ENCODE results near the gene CNOT4.
A peak's percentile ranks its signal among the peaks of the same experiment; 100 is the strongest.
"Not testable (repeated sequence)": the region's sequence is repeated elsewhere in the genome, so short reads cannot be mapped to it uniquely, and the experiment has no call there.

The CNOT4 gene

DNA sequence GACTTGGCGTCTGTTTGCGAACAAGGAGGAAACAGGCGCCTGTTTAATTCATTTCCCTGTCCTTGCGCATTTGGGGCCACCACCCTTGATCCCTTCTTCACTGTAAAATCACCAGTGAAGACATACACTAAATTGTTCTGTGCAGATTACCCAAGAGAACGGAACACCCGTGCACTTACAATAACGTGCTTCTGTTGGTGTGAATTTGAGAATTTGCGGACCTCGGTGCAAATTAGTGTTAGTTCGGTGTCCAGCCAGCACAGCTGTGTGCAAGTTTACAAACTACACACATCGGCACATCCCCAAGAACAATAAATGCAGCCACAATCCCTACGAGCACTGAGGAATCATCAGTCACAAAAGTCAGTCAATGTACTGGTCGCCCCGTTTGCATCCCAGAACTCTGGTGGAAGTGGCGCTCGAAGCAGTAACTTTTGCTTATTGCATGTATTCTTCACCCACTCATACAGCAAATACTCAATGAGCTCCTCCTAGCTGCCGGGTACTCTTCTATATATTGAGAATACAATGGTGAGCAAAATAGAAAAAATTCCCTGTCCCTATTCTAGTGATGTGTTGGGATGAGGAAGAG lies 786 bp upstream of the CNOT4 start:
- DNase-seq, result peak; percentile 34

DNA sequence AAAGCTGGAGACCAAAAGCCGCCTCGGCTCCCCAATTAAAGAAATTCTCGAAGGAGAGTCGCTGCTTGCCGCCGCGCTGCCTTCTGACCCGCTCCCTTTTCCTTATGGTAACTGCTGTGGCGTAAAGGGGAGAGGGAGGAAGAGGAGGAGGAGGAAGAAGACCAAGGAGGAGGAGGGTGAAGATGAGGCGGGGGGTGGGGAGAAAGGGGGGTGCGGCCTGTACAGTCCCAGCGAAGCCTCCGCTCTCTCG lies 388 bp downstream of the CNOT4 start:
- no peak for DNase-seq

DNA sequence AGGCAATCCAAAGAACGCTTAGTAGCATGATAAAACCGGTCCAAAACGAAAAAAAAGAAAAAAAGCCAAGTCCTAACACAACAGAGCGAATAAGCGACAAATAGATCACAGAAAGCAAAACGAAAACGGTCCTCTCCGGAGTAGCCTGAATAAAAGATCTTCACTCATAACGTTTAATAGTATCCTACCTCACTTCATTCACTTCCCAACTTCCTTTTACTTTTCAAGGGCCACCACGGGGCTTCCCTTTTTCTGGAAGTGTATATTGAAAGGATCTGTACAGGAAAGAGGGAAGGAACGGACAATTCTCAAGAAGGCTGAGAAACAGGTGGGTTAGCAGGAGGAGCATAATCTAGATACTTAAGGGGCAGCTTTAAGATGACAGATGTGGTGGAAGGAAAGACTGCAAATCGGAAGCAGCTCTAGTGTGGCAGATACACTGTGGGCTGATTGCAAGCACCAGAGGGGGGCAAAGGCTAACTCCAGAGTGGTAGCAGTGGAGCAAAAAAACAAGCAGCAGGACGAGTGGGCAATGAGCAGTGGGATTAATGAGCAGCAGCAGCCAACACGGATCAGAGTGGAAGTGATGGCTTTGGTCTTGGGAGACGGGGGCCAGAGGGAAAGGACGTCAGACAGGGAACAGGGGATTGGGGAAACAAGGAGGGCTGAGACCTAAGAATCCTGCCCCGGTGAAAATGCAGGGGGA lies 866 bp downstream of the CNOT4 start:
- DNase-seq, result peak; percentile 16

DNA sequence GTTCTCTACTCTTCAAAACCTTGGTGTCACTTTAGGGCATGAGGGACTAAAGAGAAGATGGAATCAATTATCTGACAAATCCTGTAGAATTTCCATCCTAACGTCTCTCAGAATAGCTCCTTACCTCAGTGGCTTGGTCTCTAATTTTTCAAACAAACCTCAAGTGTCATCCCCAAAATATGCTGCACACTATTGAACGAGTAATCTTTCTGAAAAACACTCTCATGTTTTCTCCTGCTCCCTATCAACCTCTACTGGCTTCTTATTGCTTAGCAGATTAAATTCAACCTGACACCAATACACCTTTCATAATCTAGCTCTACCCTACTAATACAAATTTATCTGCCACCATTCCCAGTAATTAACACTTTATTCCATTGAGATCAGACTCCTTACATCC lies 8.5 kb downstream of the CNOT4 start:
- peak; percentile 45 for DNase-seq

DNA sequence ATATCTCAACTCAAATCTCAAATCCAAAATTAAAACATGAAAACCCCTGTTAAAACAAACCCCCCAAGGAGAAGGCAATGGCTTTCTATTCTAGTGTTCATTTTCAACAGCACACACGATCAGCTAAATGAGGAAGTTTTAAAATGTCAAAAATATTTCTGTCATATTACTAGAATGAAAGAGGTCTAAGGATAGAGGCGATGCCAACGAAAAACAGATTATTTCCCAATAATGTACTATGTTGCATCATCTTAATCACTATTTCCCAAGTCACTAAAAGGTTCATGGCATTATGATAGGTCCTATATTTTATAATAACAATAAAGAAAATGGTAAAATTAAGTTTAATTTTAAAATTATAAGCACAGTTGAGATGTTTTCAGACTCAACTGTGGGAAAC lies 10.1 kb downstream of the CNOT4 start:
- DNase-seq, result no peak

DNA sequence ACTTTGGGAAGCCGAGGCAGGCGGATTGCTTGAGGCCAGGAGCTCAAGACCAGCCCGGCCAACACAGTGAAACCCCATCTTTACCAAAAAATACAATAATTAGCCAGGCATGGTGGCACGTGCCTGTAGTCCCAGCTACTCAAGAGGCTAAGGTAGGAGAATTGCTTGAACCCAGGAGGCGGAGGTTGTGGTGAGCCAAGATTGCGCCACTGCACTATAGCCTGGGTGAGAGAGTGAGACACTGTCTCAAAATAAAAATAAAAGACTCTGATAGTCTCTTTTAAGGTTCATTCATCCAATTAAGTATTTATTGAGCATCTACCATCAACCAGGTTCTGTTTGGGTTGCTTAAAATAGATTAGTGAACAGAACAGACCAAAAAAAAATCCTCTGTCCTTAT lies 12.7 kb downstream of the CNOT4 start:
- not testable (repeated sequence) for DNase-seq

DNA sequence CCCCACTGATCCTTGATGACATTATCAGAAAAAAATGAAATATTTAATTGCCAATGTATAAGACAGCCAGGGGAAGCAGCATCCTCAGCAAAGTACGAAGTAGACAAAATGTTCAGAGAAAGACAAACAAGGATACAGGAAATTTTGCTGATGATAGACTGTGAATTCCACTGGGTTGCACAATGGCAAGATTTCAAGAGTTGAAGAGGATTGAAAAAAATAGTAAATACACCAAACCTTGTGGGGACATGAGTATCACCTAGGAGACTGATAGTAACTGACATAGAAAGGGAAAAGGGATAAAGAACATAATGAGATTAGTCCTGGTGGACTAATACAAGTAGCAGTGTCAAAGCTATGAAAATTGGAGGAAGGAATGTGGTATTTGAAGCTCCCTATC lies 16.5 kb downstream of the CNOT4 start:
- DNase-seq, result no peak

DNA sequence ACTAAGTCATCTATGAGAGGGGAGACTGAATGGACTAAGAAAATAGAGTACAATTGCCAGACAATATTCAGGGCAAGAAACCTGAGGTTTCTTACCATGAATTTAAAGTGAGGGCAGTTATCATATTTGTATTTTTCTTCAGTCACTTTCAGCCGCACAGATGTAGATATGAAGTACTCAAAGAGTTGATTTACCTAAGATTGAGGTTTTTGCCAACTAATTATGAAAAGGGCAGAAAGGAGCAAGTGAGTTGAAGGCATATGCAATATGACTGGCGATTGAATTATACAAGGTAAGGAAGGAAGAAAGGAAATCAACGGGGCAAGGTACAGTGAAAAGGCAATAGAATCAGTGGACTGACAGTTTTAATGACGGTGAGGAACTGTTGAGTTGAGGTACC lies 17.8 kb downstream of the CNOT4 start:
- no peak for DNase-seq

DNA sequence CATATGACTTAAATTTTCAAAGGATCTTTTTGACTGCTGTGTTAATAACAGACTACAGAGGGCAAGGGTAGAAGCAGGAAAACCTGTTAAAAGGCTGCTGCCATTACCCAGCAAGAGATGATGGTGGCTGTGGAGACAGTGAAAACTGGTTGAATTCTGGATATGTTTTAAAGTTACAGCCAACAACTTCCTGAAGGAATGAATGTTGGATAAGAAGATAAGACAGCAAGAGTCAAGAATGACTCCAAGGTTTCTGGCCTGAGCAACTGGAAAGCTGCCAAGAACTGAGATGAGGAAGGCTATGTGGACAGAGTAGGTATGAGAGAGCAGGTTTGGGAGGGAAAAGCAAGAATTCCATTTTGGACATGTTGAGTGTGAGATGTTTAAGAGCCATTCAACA lies 19.1 kb downstream of the CNOT4 start:
- DNase-seq, result no peak

DNA sequence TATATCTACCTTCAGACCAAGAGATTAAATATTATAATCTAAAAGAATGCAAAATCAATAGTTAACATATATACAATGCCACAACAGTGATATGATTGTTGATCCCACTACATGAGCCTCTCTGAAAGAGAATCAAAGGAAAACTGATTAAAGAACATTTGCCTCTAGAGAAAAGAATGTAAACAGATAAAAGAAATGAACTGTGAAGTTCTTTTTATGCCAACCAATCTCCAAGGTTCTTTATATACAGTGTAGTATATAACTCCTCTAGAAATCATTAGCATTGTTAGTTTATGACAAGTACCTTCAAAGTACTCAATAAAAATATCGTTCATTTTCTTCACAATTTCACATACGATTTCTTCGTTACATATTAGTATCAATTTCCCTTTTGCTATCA lies 20.1 kb downstream of the CNOT4 start:
- no peak for DNase-seq

DNA sequence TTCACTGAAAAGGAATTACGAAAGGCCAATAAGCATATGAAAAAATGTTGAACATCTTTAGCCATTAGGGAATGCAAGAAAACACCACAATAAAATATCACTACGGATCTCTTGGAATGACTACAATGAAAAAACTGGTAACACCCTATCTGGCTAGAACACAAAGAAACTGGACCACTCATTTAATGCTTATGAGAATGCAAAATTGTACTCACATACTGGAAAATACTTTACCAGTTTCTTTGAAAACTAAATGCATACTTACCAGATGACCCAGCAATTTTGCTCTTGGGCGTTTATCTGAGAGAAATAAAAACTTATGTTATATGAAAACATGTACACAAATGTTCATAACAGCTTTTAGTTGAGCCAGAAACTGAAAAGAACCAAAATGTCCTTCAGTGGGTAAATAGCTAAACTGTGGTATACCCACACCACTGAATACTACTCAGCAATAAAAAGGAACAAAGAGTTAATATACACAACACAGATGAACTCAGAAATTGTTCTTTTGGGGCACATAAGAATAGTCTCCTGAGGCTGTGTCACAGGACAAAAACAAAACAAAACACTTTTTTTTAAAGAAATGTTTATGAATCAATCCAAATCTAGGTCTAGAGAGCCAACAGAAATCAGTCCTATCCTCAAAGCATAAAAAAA lies 23.5 kb downstream of the CNOT4 start:
- DNase-seq, result no peak

DNA sequence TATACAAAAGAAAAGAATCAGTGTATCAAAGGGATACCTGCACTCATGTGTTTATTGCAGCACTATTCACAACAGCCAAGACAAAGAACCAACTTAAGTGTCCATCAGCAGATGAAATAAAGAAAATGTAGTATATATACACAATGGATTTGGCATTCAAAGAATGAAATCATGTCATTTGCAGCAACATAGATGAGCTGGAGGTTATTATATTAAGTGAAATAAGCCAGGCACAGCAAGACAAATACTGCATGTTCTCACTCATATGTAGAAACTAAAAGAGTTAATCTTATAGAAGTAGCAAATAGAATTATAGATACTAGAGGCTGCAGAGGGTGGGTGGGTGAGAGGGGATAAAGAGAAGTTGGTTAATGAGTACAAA lies 28.3 kb downstream of the CNOT4 start:
- no peak for DNase-seq

DNA sequence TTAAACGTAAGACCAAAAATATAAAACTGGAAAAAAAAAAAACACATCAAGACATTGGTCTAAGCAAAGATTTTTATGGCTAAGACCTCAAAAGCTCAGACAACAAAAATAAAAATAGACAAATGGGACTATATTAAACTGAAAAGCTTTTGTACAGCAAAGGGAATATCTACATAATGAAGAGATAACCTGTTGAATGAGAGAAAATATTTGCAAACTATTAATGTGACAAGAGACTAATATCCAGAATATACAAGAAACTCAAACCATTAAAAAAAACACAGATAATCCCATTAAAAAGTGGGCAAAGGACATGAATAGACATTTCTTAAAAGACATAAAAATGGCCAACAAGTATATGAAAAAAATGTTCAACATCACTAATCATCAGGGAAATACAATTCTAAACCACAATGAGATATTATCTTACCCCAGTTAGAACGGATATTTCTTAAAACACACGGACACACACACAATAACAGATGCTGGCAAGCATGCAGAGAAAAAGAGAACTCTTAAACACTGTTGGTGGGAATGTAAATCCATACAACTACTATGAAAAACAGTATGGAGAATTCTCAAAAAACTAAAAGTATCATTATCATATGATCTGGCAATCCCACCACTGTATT lies 28.8 kb downstream of the CNOT4 start:
- no peak for DNase-seq

DNA sequence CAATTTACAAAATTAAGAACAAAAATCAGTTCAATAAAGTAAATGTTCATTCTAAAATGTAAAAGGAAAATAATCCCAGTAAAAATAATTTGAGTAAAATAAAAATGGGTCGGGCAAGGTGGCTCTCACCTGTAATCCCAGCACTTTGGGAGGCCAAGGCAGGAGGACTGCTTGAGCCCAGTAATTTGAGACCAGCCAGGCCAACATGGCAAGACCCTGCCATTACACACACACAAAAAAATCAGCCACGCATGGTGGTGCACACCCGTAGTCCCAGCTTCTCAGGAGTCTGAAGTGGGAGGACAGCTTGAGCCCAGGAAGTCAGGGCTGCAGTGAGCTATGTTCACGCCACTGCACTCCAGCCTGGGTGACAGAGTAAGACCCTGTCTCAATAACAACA lies 34.4 kb downstream of the CNOT4 start:
- DNase-seq, result no peak

DNA sequence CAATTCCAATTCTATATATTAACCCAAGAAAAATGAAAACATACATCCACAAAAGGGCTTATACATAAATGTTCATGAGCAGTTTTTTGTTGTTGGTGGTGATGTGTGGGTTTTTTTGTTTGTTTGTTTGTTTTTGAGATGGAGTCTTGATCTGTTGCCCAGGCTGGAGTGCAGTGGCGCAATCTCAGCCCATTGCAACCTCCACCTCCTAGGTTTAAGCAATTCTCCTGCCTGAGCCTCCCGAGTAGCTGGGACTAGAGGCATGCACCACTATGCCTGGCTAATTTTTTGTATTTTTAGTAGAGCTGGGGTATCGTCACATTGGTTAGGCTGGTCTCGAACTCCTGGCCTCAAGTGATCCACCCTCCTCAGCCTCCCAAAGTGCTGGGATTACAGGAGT lies 40.2 kb downstream of the CNOT4 start:
- not testable (repeated sequence) for DNase-seq

DNA sequence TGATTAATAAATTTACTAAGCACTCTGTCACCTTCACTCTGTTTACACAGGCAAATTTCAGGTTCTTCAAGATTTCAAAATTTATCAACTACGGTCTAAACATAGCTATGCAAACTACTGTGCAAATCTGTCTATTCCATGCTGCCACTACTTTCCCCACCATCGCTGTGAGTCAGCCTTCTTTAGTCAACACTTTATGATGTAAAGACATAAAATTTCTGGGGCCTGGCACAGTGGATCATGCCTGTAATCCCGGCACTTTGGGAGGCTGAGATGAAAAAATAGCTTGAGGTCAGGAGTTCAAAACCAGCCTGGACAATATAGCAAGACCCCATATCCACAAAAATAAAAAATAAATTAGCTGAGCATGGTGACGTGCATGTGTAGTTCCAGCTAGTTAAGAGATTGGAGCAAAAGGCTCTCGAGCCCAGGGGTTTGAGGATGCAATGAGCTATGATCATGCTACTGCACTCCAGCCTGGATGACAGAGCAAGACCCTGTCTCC lies 42.6 kb downstream of the CNOT4 start:
- peak; percentile 39 for DNase-seq

DNA sequence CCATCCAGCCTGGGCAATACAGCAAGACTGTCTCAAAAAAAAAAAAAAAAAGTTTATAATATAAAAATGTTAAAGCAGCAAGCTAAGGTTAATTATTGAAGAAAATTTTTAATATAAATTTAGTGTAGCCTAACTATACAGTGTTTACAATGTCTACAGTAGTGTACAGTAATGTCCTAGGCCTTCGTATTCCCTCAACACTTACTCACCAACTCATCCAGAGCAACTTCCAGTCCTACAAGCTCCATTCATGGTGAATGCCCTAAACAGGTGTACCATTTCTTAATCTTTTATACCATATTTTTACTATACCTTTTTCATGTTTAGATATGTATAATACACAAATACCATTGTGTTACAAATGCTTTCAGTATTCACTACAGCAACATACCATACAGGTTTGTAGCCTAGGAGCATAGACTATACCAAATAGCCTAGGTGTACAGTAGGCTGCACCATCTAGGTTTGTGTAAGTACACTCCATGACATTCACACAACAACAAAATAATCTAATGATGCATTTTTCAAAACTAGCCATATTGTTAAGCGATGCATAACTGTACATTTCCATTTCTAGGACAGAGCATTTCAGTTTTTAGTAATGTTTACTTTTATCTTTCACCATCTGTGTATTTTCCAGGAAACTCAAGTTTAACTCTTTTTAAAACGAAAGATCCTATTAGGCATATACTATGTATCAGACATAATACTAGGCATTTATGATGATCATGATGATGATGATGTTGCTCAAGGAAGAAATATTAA lies 43.3 kb downstream of the CNOT4 start:
- no peak for DNase-seq

DNA sequence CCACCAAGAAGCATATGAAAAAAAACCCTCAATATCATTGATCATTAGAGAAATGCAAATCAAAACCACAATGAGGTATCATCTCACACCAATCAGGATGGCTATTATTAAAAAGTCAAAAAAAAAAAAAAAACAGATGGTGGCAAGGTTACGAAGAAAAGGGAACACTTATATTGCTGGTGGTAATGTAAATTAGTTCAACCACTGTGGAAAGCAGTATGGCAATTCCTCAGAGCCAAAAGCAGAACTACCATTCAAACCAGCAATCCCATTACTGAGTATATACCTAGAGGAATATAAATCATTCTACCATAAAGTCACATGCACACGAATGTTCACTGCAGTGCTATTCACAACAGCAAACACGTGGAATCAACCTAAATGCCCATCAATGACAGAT lies 46.0 kb downstream of the CNOT4 start:
- no peak for DNase-seq

DNA sequence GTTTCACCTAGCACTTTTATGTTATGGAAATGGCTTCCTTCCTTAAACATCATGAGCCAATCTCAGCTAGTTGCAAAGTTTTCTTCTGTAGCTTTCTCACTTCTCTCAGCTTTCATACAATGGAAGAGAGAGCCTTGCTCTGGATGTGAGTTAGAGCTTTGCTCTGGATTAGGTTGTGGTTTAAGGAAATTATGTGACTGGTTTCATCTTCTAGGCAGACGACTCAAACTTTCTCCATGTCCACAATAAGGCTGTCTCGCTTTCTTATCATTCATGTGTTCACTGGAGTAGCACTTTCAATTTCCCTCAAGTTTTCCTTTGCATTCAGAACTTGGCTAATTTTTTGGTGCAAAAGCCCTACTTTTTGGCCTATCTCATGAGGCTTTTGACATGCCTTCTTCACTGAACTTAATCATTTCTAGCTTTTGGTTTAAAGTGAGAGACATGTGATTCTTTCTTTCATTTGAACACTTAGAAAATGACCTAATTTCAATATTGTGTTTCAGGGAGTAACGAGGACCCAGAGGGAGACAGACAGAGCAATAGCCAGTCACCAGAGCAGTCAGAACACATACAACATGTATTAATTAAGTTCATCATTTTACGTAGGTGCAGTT lies 49.8 kb downstream of the CNOT4 start:
- no peak for DNase-seq

DNA sequence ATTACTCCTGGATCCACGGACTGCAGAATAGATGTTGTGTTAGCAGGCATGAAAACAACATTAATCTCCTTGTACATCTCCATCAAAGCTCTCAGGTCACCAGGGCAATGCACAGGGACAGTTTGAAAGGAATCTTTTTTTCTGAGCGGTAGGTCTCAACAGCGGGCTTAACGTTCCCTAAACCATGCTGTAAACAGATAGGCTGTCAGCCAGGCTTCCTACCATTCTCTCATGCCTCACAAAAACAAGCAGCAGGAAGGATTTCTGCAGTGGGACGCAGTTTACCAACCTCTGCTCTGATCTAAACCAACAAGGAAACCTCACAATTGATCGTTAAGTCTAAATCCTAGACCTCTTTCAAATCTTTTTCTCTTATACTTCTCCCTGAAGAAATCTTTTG lies 50.8 kb downstream of the CNOT4 start:
- DNase-seq, result no peak

DNA sequence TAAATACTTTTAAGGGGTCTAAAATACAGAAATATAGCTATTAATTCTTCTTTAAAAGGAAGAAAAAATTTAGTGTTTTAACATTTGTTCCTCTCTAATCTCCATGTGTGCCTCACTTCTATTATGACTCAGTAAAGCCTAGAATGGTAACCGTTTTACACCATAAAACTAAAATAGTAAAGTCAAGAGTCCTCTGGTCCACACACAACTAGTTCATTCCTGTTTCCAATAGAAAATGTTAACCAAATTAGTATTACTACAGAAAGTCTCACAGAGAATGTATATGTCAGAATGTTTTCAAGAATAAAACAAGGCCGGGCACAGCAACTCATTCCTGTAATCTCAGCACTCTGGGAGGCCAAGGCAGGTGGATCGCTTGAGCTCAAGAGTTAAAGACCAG lies 55.8 kb downstream of the CNOT4 start:
- DNase-seq, result no peak

DNA sequence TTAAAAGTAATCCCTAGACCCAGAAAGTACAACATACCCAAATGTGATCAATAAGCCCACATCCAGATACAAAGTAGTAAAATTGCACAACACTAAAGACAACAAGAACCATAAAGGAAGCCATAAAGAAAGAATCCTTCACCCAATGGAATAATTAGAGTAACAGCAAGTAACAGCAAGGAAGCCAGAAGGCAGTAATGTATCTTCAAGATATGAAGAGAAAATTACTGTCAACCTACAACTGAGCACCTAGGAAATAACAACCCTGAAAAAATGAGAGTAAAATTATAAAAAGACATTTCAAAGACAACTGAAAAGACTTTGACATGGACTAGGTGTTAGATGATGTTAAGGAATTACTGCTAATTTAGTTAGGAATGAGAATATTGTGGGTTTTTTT lies 60.5 kb downstream of the CNOT4 start:
- DNase-seq, result no peak

DNA sequence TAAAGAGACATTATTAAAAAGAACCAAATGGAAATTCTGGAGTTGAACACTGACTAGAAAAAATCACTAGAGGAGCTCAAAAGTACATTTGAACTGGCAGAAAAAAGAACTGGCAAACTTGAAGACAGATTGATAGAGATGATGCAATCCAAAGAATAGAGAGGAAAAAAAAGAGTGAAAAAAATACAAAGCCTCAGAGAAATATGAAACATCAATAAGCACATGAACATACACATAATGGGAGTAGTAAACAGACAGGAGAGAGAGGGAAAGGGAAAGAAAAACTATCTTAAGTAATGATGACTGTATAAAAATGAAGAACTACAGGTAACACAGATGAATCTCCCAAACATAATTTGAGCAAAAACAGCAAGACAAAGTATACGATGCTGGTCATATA lies 61.1 kb downstream of the CNOT4 start:
- DNase-seq, result no peak
